Neural progenitor cell (in vitro differentiated cells): ENCODE measurements around the gene QPCT. TPM values are rescaled to one million over a fixed set of nuclear protein-coding genes. Genes with fewer than 3 reads are reported as not detected.
"Not testable (repeated sequence)": the region's sequence is repeated elsewhere in the genome, so short reads cannot be mapped to it uniquely, and the experiment has no call there.

ENCODE experiments used
- DNase-seq: peaks from one replicate; pipeline ENCODE4 v3.0.0-alpha.2; 2016; ENCODE audit warnings: low spot score
- H2AFZ ChIP-seq: fragments of 200-600 bp; sonication (generic); replicated peaks from 2 replicates; pipeline ENCODE4 v1.6.1; 2016; ENCODE audit warnings: antibody characterized with exemption
- H3F3A ChIP-seq: fragments of 200-600 bp; sonication (generic); 2 replicates; pipeline ENCODE4 v1.6.1; 2016; ENCODE audit warnings: antibody characterized with exemption, low read depth
- H3K27ac ChIP-seq: fragments of 200-600 bp; sonication (generic); 2 replicates; pipeline ENCODE4 v1.5.1; 2016; ENCODE audit warnings: mild to moderate bottlenecking
- H3K27me3 ChIP-seq: fragments of 200-600 bp; sonication (generic); 2 replicates; pipeline ENCODE4 v1.6.1; 2016; ENCODE audit warnings: mild to moderate bottlenecking, moderate library complexity
- H3K36me3 ChIP-seq: fragments of 200-600 bp; sonication (generic); 2 replicates; pipeline ENCODE4 v1.5.1; 2016
- H3K4me1 ChIP-seq: fragments of 200-600 bp; sonication (generic); 2 replicates; pipeline ENCODE4 v1.6.1; 2016; ENCODE audit warnings: mixed run types
- H3K4me2 ChIP-seq: fragments of 200-600 bp; sonication (generic); 2 replicates; pipeline ENCODE4 v1.6.1; 2016
- H3K4me3 ChIP-seq: fragments of 200-600 bp; sonication (generic); 2 replicates; pipeline ENCODE4 v1.5.1; 2016
- H3K79me2 ChIP-seq: fragments of 200-600 bp; sonication (generic); 2 replicates; pipeline ENCODE4 v1.6.1; 2016; ENCODE audit warnings: low read depth
- H3K9ac ChIP-seq: fragments of 200-600 bp; sonication (generic); 2 replicates; pipeline ENCODE4 v1.6.1; 2016
- H3K9me3 ChIP-seq: fragments of 200-600 bp; sonication (generic); 2 replicates; pipeline ENCODE4 v1.5.1; 2016; ENCODE audit warnings: low read depth
- H4K20me1 ChIP-seq: fragments of 200-600 bp; sonication (generic); 2 replicates; pipeline ENCODE4 v1.6.1; 2016; ENCODE audit warnings: low read depth
- H3K27ac Mint-ChIP-seq: 3 replicates; pipeline ENCODE4 v1.8.0; 2021; ENCODE audit warnings: mixed read lengths
- H3K27me3 Mint-ChIP-seq: 2 replicates; pipeline ENCODE4 v1.8.0; 2022; ENCODE audit warnings: low read depth, mild to moderate bottlenecking, inconsistent platforms, moderate library complexity, mixed read lengths; ENCODE audit not compliant: insufficient read depth
- H3K36me3 Mint-ChIP-seq: 3 replicates; pipeline ENCODE4 v1.8.0; 2021; ENCODE audit warnings: mixed read lengths
- H3K4me1 Mint-ChIP-seq: 3 replicates; pipeline ENCODE4 v1.8.0; 2021; ENCODE audit warnings: mixed read lengths
- H3K4me3 Mint-ChIP-seq: 3 replicates; pipeline ENCODE4 v1.8.0; 2021; ENCODE audit warnings: mild to moderate bottlenecking, moderate library complexity, mixed read lengths
- H3K9me3 Mint-ChIP-seq: 3 replicates; pipeline ENCODE4 v1.8.0; 2020; ENCODE audit warnings: mixed read lengths
- CTCF ChIP-seq: fragments of 200-600 bp; sonication (generic); IDR thresholded peaks from 2 replicates; pipeline ENCODE4 v1.5.1; 2017; ENCODE audit warnings: antibody characterized with exemption, mild to moderate bottlenecking
- EZH2 ChIP-seq: fragments of 200-600 bp; sonication (generic); IDR thresholded peaks from 2 replicates; pipeline ENCODE4 v1.6.1; 2017; ENCODE audit warnings: antibody characterized with exemption, mild to moderate bottlenecking, moderate library complexity
- EZH2phosphoT487 ChIP-seq: fragments of 200-600 bp; sonication (generic); IDR thresholded peaks from 2 replicates; pipeline ENCODE4 v1.6.1; 2017; ENCODE audit warnings: antibody characterized with exemption
- total RNA-seq: library from RNA; depleted of rRNA; stranded (reverse); fragments of >200 nt; gene quantifications from 2 replicates; pipeline ENCODE4 v1.2.3, GENCODE V29; 2015; ENCODE audit warnings: low replicate concordance

The QPCT gene
- total RNA-seq, 1 donor from 2014 or later, result not detected

GRCh38 chr2:37412231-37412630 lies 67.8 kb downstream of the QPCT start:
- no peak overlapping the region for H2AFZ ChIP-seq

GRCh38 chr2:37413911-37414469 lies 69.6 kb downstream of the QPCT start:
- peaks cover 19% of the 10 kb centered on the region for H3K4me1 Mint-ChIP-seq
- H3K4me1 ChIP-seq, H3K27me3 ChIP-seq, H3K9me3 ChIP-seq, H3K36me3 Mint-ChIP-seq, H3K36me3 ChIP-seq, H3K9ac ChIP-seq, H3K27me3 Mint-ChIP-seq, H3K4me3 ChIP-seq, H3K4me3 Mint-ChIP-seq, H3K79me2 ChIP-seq, H3K4me2 ChIP-seq, H2AFZ ChIP-seq, H4K20me1 ChIP-seq, H3F3A ChIP-seq, H3K27ac ChIP-seq, DNase-seq, H3K27ac Mint-ChIP-seq, H3K9me3 Mint-ChIP-seq: not testable (repeated sequence)

More at GRCh38 chr2:37412231-37412630, 67.8 kb downstream of the QPCT start:
- Mint-ChIP-seq H3K27ac (peak overlapping the region; percentile 66), H3K4me1 (peaks cover 19% of the 10 kb centered on the region), H3K4me3 (no peak overlapping the region), H3K9me3 (no peaks in the 10 kb centered on the region), H3K27me3 (peaks cover under 1% of the 10 kb centered on the region), H3K36me3 (no peaks in the 10 kb centered on the region)
- no peaks in the 10 kb centered on the region for H4K20me1 ChIP-seq
- no peaks in the 10 kb centered on the region for H3K27me3 ChIP-seq
- H3F3A ChIP-seq, result no peaks in the 10 kb centered on the region
- H3K36me3 ChIP-seq, result no peaks in the 10 kb centered on the region
- H3K4me3 ChIP-seq, result no peak overlapping the region
- no peaks in the 10 kb centered on the region for H3K4me1 ChIP-seq
- H3K9me3 ChIP-seq, result no peaks in the 10 kb centered on the region
- H3K4me2 ChIP-seq, result no peak overlapping the region
- DNase-seq, result no peak
- no peak overlapping the region for H3K27ac ChIP-seq
- H3K79me2 ChIP-seq, result no peaks in the 10 kb centered on the region
- H3K9ac ChIP-seq, result no peak overlapping the region
- no peak for TF ChIP-seq CTCF
- no peak for TF ChIP-seq EZH2
- TF ChIP-seq EZH2phosphoT487, result no peak

DNA sequence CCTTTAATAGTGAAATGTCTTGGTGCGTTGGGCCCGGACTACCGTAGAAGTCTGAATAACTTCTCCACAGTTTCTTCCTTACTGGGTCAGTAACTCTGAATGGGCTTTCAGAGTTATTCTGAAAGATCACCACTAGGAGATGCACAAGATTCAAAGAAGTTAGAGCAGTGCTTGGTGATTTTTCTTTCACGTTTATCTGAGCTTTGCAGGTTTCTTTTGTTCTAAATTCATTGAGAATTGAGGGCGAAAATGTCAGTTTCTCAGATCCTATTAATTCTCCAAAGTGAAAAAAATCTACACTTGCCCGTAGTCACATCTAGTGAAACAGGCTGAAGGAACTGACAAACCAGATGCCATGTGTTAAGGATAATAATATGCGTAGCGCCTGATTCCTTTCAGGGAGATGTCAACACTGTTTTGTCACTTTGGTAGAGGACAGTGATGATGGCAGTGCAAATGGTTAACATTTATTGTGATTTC lies 70.1 kb downstream of the QPCT start:
- H3K9ac ChIP-seq, result no peak overlapping the region

More for the DNA sequence above, 70.1 kb downstream of the QPCT start:
- Mint-ChIP-seq H3K4me3 (no peak overlapping the region), H3K9me3 (no peaks in the 10 kb centered on the region), H3K4me1 (peaks cover 19% of the 10 kb centered on the region), H3K27ac (no peak overlapping the region), H3K27me3 (peaks cover 5% of the 10 kb centered on the region), H3K36me3 (no peaks in the 10 kb centered on the region)
- no peaks in the 10 kb centered on the region for H3F3A ChIP-seq
- no peak overlapping the region for H2AFZ ChIP-seq
- no peak overlapping the region for H3K4me2 ChIP-seq
- no peaks in the 10 kb centered on the region for H3K79me2 ChIP-seq
- H3K4me3 ChIP-seq, result no peak overlapping the region
- H3K27ac ChIP-seq, result no peak overlapping the region
- DNase-seq, result peak; percentile 74
- H4K20me1 ChIP-seq, result no peaks in the 10 kb centered on the region
- H3K36me3 ChIP-seq, result no peaks in the 10 kb centered on the region
- no peaks in the 10 kb centered on the region for H3K4me1 ChIP-seq
- no peaks in the 10 kb centered on the region for H3K9me3 ChIP-seq
- no peaks in the 10 kb centered on the region for H3K27me3 ChIP-seq
- TF ChIP-seq EZH2phosphoT487 (no peak), EZH2 (no peak), CTCF (peak; percentile 92)
